NCI-H2196 (cell line): ENCODE results near the gene APOL1.
"Not testable (repeated sequence)": the region's sequence is repeated elsewhere in the genome, so short reads cannot be mapped to it uniquely, and the experiment has no call there.

Source experiments
- DNase-seq: peaks from one replicate; lab custom pipeline; 2025; ENCODE audit not compliant: unreplicated experiment; lab: John Stamatoyannopoulos, UW

Gene APOL1

GRCh38 chr22:36244522-36245391 is 8.2 kb upstream of the APOL1 start:
- DNase-seq: no peak

- DNase-seq: no peak
Observed at GRCh38 chr22:36245805-36246356, 7.1 kb upstream of the APOL1 start.

DNA sequence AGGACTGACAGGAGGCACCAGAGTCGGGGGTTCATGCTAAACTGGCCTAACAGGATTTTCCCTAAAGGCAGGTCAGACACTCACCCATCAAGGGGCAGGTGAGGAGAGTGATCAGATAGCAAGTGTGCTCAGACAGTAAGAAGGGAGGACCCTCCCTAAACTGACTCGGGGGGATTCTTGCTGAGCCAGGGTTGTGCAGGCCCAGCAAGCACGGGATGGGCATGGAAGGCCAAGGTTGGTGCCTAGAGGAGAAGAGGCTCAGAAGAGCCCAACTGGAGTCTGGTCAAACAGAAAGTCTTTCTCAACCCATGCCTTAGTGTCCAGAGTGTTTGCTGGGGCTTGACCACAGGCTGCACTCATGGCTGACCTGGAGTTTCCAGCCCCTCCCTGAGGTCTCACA is 6.2 kb upstream of the APOL1 start:
- DNase-seq: no peak

DNA sequence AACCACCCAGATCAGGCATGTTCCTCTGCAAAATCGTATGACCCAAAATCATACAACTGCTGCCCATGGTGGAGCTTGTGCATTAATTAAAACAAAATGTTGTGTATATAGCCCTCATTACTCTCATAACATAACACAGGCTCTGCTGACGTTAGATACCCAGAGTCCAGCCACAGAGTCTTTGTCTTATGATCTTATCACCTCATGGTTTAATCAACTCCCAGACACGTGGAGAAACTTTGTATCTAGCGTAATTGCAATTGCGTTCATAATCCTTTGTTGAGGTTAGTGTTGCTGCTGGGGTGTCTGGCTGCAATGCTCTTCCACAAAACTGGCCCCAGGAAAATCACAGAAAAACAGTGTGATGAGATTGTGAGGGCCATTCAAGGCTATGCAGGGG is 5.0 kb upstream of the APOL1 start:
- DNase-seq: no peak

DNA sequence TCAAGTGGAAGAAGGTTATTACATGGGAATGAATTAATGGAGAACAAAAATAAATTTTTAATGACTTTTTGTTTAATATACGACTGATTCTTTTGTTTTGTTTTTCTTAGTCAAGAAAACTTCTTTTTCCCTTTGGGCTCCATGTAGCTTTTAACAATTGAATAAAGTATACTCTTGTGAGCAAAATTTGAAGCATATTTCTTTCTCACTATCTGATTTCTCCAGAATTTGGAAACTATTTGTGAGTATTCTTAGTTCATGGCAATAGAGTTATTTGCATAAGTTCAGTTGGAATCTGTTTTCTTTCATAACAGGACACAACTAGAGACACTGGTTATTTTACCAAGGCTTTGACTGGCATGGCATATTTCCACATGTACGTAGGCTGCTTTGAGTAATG is 3.8 kb upstream of the APOL1 start:
- DNase-seq: no peak

- DNase-seq: not testable (repeated sequence)
Observed at GRCh38 chr22:36250292-36250960, 2.5 kb upstream of the APOL1 start.

- DNase-seq: not testable (repeated sequence)
Observed at GRCh38 chr22:36251979-36252608, 839 bp upstream of the APOL1 start.

DNA sequence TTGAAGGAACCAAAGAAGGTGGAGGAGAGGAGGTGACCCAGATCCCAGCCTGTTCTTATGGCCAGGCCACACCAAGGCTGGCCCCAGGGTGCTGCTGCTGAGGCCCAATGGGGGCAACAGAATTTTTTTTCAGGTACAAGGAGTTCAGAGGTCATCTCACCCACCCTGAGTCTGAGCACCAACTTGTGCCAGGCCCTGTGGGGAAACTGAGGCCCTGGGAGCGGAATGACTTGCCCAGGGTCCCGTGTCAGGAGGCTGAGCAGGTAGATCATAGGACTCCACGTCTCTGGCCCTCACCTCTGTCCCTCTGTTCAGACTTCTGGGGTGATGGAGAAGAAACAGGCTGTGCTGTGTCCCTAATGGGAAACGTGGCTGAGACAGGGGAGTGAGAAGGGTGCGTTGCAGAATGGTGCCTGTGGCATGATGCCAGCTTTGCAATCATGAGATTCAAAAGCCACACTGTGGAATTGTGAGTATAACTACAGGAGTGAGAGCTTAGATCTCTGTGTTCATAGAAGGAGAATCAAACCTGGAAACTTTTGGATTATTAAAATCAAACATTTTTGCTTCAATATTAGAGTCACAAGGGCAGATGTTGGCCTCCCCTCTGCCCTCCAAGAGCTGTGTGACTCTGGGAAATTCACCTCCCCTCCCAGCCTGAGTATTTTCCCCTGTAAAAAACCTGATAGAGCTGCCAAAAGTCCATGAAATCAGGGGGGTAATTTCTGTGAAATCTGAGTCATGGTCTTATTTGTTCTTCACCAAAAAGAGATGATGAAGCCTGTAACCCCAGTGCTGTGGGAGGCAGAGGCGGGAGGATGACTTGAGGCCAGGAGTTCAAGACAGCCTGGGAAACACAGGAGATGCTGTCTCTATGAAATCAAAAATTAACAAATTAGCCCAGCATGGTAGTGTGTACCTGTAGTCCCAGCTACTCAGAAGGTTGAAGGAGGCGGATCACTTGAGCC is 874 bp downstream of the APOL1 start:
- DNase-seq: no peak

DNA sequence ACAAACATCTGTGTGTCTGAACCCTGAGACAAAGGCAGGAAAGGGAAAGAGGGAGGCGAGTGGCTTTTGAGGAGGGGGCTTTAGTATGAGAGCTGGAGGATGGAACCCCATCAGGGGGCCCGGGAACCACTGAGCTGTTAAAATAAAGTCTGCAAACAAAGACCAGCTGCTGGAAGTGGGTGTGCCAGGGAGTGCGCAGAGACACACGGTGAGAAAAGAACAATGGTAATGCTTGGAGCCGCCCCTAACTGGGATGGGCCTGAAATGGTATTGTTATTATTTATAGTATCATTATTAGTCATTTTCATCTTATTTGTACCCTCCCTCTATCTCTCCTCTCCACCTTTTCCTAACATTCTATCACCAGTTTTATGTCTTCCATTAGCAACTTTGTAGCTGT is 2.6 kb downstream of the APOL1 start:
- not testable (repeated sequence) for DNase-seq

GRCh38 chr22:36256478-36256877 is 3.5 kb downstream of the APOL1 start:
- no peak for DNase-seq

DNA sequence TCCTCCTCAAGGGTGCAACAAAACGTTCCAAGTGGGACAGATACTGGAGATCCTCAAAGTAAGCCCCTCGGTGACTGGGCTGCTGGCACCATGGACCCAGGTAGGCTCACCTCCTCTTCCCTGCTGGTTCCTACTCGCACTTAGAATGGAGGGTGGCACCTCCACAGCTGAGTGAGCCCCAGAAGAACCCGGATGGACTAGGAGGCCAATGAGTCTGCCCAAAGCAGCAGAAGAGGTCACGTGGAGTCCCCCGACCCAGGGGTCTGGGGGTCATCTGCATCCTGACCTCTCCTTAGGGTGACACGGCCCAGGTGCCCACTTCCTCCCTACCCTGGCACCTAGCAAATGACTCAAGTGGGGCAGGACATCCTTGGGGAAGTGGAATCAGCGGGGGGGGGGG is 4.4 kb downstream of the APOL1 start:
- no peak for DNase-seq

DNA sequence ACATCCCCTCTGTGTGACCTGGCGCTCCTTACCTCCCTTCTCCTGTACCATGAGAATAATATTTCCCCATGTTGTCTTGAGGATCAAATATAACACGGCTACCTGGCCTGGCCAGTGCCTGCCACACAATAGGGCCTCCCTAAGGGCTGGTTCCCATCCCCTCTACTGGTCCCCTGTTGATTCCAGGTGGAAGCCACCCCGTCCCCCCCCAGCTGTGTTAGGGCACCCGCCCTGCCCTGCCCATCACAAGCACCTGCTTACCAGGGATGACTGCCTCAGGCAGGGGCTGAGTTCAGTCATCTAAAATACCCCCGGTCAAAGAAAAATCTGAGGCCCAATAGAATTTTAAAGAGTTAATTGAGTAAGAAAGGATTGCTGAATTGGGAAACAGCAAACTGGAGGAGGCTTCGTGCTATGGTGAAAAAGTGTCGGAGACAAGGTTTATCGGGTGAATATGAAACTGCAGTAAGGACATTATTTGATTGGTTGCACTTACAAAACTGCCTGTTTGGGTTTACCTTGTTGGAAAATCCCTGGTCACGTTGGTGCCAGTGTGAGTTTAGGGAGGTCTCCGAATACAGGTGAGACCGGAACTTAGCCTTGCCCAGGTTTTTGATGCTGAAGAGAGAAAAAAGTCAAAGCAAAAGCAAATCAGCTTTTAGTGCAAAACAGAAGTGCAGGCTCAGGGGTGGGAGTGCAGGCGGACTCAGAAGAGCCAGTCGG is 5.2 kb downstream of the APOL1 start:
- no peak for DNase-seq

- no peak for DNase-seq
Observed at GRCh38 chr22:36258701-36259614, 6.0 kb downstream of the APOL1 start.

DNA sequence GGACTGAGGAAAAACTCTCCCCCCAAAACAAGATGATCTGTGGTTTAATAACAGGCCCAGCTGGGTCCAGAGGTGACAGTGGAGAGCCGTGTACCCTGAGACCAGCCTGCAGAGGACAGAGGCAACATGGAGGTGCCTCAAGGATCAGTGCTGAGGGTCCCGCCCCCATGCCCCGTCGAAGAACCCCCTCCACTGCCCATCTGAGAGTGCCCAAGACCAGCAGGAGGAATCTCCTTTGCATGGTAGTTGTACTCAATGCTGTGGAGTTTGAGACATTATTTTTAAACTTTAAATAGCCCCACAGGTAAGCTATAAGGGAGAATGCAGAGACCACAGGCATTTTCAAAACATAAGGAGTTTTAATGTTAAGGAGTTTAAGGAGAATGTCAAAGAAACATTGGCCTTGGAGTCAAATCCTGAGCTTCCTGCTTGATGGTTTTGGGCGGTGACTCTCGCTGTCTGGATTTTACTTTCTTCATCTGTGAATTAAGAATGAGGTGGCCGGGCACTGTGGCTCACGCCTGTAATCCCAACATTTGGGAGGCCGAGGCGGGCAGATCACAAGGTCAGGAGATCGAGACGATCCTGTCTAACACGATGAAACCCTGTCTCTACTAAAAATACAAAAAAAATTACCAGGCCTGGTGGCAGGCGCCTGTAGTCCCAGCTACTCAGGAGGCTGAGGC is 6.8 kb downstream of the APOL1 start:
- DNase-seq: no peak

GRCh38 chr22:36261675-36262074 is 8.7 kb downstream of the APOL1 start:
- not testable (repeated sequence) for DNase-seq

DNA sequence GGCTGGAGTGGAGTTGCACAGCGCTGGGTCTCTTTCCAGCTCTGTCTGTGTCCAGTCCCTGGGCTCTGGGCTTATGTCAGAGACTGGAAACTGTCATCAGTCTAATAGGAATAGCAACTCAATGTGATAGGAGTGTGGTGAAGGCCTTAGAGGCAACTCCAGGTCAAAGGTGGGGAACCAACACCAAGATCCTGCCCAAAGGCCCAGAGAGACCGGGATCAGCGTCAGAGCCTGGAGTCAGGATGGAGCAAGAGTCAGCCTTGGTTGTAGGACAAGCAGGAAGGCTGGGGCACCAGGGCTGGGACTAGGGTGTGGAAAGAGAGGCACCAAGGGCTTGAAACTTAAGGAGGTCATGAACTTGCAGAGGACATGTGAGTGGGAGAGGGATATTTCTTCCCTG is 9.4 kb downstream of the APOL1 start:
- DNase-seq: not testable (repeated sequence)

GRCh38 chr22:36263216-36263673 is 10.3 kb downstream of the APOL1 start:
- not testable (repeated sequence) for DNase-seq
